Thoracic aorta (tissue), 2 donors: Measurements from ENCODE around the gene DIS3L2. TPM values are rescaled to one million over a fixed set of nuclear protein-coding genes. Genes with fewer than 3 reads are reported as not detected.
"Not testable (repeated sequence)": the region's sequence is repeated elsewhere in the genome, so short reads cannot be mapped to it uniquely, and the experiment has no call there.

Source experiments
- ATAC-seq: fragments of 150-250 bp; one replicate; pipeline ENCODE4 v1.8.0; 2017; ENCODE audit warnings: low read depth; ENCODE audit not compliant: insufficient number of reproducible peaks, low FRiP score
- DNase-seq: peaks from one replicate; pipeline ENCODE4 v3.0.0-alpha.2; 2020; ENCODE audit warnings: low spot score
- H3K27ac ChIP-seq, 2 donors: fragments of 200-600 bp; sonication (generic); 1 replicate in 1 of 2; 2 replicates in 1 of 2; pipeline ENCODE4 v1.5.1; 2016; ENCODE audit warnings: mild to moderate bottlenecking in 2 of 2, moderate library complexity in 2 of 2
- H3K27me3 ChIP-seq: fragments of 200-600 bp; sonication (generic); replicated peaks from 2 replicates; pipeline ENCODE4 v1.6.0; 2016; ENCODE audit warnings: mild to moderate bottlenecking; ENCODE audit not compliant: insufficient read depth
- H3K36me3 ChIP-seq: fragments of 200-600 bp; sonication (generic); one replicate; pipeline ENCODE4 v1.5.1; 2016
- H3K4me1 ChIP-seq, 2 donors: fragments of 200-600 bp; sonication (generic); 1 replicate in 1 of 2; 2 replicates in 1 of 2; pipeline versions ENCODE4 v1.5.1 to v1.6.0; 2016; ENCODE audit warnings: low read depth in 2 of 2, mild to moderate bottlenecking in 1 of 2; ENCODE audit not compliant: control insufficient read depth in 1 of 2
- H3K4me3 ChIP-seq: fragments of 200-600 bp; sonication (generic); 2 replicates; pipeline ENCODE4 v1.5.1; 2016; ENCODE audit warnings: mild to moderate bottlenecking
- H3K9me3 ChIP-seq: fragments of 200-600 bp; sonication (generic); 2 replicates; pipeline ENCODE4 v1.5.1; 2016
- total RNA-seq, 2 donors: library from RNA; depleted of rRNA; stranded (reverse); fragments of >200 nt; gene quantifications; one replicate each; pipeline versions ENCODE4 v1.1.0 to v1.2.3, GENCODE V29; 2016
- TF ChIP-seq, protein P1 (sequence below): fragments of 200-600 bp; sonication (generic); IDR thresholded peaks from one replicate; pipeline ENCODE4 v1.5.1; 2019; ENCODE audit warnings: antibody characterized with exemption

Gene DIS3L2
- total RNA-seq, 2 donors from 2014 or later: 26.4 to 32.5 TPM

DNA sequence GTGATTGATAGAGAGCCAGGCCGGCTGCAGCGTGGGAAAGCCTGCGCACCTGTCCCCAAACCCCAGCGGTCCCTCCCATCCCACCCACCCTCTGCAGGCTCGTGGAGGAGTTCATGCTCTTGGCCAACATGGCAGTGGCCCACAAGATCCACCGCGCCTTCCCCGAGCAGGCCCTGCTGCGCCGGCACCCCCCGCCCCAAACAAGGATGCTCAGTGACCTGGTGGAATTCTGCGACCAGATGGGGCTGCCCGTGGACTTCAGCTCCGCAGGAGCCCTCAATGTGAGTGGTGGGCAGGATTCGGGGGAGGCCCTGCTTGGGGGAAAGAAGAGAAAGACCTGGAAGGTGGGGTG lies 368.2 kb downstream of the DIS3L2 start:
- Histone ChIP-seq H3K9me3 (no peaks in the 10 kb centered on the region), H3K4me1 (no peaks in the 10 kb centered on the region), H3K36me3 (peaks cover 8% of the 10 kb centered on the region), H3K27ac (no peak overlapping the region), H3K27me3 (no peaks in the 10 kb centered on the region), H3K4me3 (no peak overlapping the region)
- TF ChIP-seq, protein P1, sequence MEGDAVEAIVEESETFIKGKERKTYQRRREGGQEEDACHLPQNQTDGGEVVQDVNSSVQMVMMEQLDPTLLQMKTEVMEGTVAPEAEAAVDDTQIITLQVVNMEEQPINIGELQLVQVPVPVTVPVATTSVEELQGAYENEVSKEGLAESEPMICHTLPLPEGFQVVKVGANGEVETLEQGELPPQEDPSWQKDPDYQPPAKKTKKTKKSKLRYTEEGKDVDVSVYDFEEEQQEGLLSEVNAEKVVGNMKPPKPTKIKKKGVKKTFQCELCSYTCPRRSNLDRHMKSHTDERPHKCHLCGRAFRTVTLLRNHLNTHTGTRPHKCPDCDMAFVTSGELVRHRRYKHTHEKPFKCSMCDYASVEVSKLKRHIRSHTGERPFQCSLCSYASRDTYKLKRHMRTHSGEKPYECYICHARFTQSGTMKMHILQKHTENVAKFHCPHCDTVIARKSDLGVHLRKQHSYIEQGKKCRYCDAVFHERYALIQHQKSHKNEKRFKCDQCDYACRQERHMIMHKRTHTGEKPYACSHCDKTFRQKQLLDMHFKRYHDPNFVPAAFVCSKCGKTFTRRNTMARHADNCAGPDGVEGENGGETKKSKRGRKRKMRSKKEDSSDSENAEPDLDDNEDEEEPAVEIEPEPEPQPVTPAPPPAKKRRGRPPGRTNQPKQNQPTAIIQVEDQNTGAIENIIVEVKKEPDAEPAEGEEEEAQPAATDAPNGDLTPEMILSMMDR: no peak
- DNase-seq (no peak), ATAC-seq (no peak)

DNA sequence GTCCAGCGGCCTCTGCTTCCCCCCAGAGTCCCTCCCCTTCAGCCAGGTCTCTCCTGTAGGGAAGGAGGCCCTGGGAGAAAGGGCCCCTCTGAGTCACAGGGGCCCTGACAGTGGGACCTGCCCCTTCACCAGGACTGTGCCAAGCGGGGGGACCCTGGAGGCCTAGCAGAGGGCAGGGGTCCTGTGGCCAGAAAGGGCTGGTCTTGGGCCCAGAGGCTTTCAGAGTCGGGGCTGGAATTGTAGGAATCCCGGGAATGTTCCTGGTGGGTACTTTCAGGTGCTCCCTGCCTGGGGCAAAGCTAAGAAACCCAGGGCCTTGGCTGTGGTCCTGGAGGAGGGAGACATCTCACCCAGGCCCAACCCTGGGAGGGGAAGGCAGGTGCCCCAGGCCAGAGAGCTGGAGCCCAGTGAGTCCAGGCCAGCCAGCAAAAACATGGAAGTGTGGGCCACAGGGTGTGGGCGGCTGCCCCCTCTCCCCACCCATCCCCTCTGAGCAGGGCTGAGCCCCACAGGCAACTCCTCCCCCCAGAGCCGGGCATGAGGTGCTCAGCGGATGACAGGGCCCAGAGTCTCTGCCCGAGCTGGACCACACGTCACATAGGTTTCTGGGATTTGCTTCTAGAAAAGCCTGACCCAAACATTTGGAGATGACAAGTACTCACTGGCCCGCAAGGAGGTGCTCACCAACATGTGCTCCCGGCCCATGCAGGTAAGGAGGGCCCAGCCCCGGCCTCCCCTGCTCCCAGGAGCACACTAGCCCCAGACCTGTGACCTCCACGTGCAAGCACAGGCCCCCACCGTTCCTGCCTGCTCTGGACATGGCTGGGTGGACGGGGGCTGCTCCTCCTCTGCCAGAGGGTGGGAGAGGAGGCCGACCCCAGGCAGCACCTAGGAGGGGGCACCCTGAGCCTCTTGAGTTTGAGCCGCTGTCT lies 368.8 kb downstream of the DIS3L2 start:
- TF ChIP-seq, protein P1: no peak
- no peak for ATAC-seq
- Histone ChIP-seq H3K36me3 (peaks cover 8% of the 10 kb centered on the region), H3K4me3 (no peak overlapping the region), H3K27ac (no peak overlapping the region), H3K27me3 (no peaks in the 10 kb centered on the region), H3K4me1 (no peaks in the 10 kb centered on the region), H3K9me3 (no peaks in the 10 kb centered on the region)
- no peak for DNase-seq

DNA sequence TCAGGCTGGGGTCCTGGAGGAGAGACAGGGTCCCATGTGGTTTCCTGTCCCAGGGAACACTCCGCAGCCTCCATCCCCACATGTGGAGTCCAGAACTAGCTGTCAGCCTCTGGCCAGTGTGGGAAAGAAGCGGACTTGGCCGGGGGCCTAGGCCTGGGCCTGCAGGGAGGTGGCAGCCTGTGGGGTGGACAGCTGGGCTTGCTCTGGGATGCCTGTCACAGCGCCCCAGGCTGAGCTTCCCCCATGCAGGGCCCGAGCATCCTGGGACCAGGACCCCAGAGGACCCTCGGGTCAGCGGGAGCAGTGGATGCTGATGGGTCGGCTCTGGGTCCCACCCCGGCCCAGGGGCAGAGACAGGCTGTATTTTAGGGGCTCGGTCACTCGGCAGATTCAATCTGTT lies 369.5 kb downstream of the DIS3L2 start:
- not testable (repeated sequence) for H3K4me1 ChIP-seq, H3K27me3 ChIP-seq, H3K27ac ChIP-seq, H3K4me3 ChIP-seq, H3K9me3 ChIP-seq, ATAC-seq, H3K36me3 ChIP-seq, DNase-seq

DNA sequence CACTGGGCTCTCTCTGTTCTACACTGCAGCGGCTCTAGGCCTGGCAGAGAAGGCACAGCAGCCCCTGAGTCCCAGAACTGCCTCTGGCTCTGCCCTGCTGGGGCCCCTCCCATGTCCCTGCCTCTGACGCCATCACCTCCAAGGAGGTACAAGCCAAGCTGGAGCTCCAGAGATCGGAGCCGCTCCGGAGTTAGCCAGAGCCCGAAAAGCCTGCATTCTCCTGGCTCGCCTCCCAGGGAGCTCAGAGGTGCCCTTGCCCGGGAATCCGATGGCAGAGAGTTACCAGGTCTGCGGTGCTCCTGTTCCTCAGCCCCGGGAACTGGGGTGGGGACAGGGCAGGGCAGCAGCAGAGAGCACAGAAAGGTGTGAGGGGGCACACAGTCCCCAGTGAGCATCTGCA lies 370.1 kb downstream of the DIS3L2 start:
- not testable (repeated sequence) for H3K4me3 ChIP-seq, ATAC-seq, H3K9me3 ChIP-seq, H3K4me1 ChIP-seq, DNase-seq, H3K27me3 ChIP-seq, H3K36me3 ChIP-seq, H3K27ac ChIP-seq

DNA sequence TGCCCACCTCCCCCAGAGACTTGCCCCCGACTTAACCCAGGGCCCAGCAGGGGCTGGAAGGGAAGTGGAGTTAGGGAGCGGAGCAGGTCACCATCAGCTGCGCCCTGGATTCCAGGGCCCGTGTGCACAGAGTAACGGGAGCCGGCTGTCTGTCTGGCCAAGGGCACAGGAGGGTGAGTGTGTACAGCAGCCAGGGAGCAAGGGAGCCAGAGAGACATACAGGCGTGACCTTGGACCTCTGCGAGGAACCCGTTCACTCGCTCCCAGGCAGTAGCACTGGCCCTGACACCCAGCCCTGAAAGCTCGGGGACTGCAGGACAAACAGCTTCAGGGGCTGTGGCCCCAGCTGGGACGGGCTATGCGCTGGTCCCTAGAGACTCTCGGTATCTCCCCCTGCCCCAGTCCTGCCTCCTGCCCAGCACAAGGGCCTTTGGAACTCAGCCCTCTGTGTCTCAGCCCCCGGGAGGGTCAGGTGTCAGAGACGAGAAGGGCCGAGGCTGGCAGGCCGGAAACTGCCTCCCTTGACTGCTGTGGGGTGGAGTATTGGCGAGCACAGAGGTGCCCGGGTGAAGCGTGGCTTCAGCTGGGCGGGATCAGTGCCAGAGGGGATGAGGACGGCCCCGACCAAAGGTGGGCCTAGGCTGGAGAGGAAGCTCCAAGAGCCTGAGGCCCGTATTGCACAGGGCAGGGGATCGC lies 370.9 kb downstream of the DIS3L2 start:
- DNase-seq, H3K27me3 ChIP-seq, H3K4me1 ChIP-seq, H3K4me3 ChIP-seq, H3K36me3 ChIP-seq, H3K27ac ChIP-seq, ATAC-seq, H3K9me3 ChIP-seq: not testable (repeated sequence)

DNA sequence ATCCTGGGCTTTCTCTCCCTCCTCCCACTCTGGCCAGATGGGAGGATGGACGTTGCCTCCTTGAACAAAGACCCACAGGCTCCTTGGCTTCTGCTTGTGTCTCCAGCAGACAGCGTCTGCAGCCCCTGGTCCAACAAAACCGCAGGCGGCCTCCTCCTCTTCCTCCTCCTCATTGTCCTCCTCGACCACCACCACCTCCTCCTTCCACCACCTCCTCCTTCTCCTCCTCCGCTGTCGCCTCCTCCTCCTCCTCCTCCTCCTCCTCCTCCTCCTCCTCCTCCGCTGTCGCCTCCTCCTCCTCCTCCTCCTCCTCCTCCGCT lies 371.4 kb downstream of the DIS3L2 start:
- peaks cover 8% of the 10 kb centered on the region for H3K36me3 ChIP-seq
- no peaks in the 10 kb centered on the region for H3K4me1 ChIP-seq
- H3K9me3 ChIP-seq: no peaks in the 10 kb centered on the region
- DNase-seq (no peak), ATAC-seq (no peak)
- no peaks in the 10 kb centered on the region for H3K27me3 ChIP-seq
- H3K27ac ChIP-seq: no peak overlapping the region
- H3K4me3 ChIP-seq: no peak overlapping the region
- TF ChIP-seq, protein P1: no peak
